T-helper 2 cell (primary cell): ENCODE measurements around the gene TMEM72.

Experiments used
- DNase-seq, 5 experiments: peaks; one replicate each; pipeline versions ENCODE4 v3.0.0 to v3.0.0-alpha.2; 2012 to 2022

The TMEM72 gene

DNA sequence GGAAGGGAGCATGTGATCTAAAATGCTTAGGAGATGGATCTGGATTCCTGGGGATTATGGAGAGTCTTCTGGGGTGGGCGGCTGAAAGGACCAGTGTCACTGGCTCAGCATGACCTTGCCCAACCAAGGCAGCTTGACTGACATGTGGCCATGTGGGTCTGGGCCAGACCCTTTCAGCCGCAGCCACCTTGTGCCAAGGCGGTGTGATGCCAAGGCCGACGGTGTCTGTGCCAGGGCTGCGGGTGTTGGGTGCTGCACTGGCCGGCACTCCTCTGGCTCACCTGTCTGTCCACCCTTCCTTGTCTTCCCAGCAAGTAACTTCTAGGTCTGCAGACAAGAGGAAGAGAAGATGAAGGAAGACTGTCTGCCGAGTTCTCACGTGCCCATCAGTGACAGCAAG, 58.7 kb downstream of the TMEM72 start:
- no peak for DNase-seq

GRCh38 chr10:44970812-44971395, 59.8 kb downstream of the TMEM72 start:
- DNase-seq = no peak

DNA sequence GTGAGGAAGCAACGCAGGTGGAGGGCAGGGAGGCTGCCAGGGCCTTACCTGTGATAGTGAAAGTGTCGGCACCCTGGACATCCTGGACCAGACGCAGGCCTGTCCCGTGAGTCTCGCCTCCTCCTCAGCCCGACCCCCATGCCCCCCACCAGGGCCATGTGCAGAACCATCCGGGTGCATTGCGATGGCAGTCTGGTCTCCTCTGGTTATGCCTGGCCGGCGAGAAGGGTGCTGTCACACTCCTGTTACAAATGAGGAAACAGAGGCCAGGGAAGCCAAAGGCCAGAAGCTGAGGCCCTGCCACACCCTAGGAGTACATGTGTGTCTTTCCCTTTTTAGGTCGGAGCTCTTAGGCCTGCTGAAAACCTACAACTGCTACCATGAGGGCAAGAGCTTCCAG, 60.3 kb downstream of the TMEM72 start:
- no peak for DNase-seq

GRCh38 chr10:44971935-44972757, 61.0 kb downstream of the TMEM72 start:
- no peak for DNase-seq

DNA sequence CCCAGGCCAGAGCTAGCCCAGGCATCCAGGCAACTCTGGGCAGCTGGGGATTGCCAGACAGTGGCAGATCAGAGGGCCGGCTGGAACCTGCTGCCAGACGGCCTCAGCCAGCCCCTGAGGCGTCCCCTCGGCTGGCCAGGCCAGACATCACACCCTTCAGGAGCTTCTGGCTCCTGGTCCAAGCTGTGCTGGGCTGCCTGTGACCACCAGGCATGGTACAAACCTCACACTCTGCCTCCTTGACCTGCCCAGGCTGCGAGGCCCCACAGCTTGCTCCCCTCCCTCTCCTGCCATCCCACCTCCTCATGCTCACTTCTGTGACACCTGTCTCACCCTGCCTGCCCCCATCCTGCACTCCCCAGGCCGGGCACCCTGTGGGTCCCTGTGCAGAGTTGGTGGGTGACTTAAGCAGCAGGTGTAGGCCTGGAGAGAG, 61.8 kb downstream of the TMEM72 start:
- no peak for DNase-seq

GRCh38 chr10:44973323-44974081, 62.4 kb downstream of the TMEM72 start:
- DNase-seq = no peak

GRCh38 chr10:44974082-44974627, 63.0 kb downstream of the TMEM72 start:
- no peak for DNase-seq

- DNase-seq = peak; percentile 43 to 69 (median 47)
Observed at GRCh38 chr10:44974628-44975430, 63.7 kb downstream of the TMEM72 start.

DNA sequence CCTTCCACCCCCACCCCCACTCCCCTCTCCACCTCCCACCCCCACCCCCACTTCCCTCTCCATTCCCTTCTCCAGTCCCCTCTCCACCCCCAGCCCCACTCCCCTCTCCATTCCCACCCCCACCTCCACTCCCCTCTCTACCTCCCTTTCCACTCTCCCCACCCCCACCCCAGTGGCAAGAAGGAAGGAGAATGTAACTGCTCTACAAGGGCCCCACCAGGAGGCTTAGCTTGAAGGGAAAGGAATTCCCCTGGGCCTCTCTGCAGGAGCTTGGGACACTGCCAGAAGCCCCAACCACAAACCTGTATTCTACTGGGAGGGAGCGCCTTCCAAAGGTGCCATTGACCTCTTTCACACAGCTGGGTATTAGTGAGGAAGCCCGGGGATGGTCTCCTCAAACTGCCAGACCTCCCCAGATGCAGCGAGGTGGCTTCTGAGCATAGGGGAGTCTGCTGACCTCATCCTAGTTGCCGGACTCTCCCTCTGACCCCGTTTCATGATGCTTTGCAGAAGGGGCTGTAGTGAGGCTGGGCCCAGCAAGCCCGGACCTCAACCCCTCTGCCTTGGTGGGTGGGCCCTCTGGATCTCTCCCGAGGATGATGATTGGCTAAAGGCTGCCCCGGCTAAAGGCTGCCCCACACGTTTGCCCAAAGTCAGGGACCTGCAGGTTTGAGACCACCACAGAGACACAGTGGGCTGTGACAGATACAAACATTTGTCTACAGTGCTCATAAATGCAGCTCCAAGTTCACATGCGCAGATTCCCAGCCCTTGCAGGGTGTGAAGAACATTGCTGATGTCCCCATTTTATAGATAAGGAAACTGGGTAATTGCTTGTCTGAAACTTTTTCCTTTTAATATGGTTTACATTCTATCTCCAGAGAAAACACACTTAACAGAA, 64.5 kb downstream of the TMEM72 start:
- no peak for DNase-seq

DNA sequence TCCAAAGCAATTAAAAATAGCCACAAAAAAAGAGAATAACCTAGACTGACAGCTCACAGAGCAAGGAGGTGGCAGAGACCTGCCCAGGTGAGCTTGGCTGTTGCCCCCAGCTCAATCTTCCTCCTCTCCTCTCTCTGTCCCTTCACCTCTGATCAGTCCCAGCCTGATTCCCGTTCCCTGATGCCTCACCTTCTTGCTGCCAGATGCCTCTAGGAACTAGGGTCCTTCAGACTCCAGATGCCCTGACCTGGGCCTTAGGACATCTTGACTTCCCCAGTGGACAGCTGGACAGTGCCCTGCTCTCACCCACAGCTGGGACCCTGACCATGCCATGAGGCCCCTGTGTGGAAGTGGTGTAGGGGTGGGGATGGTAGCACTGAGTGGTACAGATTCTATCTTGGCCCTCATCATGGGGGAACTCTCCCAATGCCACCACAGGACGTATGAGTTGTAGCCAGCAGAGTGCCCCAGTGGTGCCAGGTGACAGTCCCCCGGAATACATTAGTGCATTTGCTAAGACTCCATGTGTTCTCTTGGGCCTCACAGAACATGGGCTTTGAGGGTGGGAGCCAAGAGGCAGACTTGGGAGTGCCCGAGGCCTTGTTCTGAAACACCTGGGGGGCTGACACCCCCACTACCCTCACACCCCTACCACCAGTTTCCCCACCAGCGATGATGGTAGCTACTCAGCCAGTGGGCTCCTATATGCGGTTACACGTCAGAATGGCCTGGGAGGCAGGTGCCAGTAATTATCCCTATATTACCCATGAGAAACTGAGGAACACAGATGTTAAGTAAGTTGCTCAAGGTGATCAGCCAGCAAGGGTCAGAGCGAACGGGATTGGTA, 65.4 kb downstream of the TMEM72 start:
- no peak for DNase-seq

GRCh38 chr10:44977287-44978212, 66.4 kb downstream of the TMEM72 start:
- DNase-seq = no peak

- DNase-seq = no peak
Observed at GRCh38 chr10:44978213-44978569, 67.1 kb downstream of the TMEM72 start.

GRCh38 chr10:44978570-44979280, 67.6 kb downstream of the TMEM72 start, which contains the start of gene DEPP1:
Gene DEPP1 (minus strand): TSS chr10:44978809. CDS start chr10:44978030, 779 bp downstream.
- DNase-seq = peak in 1 of 5 experiments; percentile 14

DNA sequence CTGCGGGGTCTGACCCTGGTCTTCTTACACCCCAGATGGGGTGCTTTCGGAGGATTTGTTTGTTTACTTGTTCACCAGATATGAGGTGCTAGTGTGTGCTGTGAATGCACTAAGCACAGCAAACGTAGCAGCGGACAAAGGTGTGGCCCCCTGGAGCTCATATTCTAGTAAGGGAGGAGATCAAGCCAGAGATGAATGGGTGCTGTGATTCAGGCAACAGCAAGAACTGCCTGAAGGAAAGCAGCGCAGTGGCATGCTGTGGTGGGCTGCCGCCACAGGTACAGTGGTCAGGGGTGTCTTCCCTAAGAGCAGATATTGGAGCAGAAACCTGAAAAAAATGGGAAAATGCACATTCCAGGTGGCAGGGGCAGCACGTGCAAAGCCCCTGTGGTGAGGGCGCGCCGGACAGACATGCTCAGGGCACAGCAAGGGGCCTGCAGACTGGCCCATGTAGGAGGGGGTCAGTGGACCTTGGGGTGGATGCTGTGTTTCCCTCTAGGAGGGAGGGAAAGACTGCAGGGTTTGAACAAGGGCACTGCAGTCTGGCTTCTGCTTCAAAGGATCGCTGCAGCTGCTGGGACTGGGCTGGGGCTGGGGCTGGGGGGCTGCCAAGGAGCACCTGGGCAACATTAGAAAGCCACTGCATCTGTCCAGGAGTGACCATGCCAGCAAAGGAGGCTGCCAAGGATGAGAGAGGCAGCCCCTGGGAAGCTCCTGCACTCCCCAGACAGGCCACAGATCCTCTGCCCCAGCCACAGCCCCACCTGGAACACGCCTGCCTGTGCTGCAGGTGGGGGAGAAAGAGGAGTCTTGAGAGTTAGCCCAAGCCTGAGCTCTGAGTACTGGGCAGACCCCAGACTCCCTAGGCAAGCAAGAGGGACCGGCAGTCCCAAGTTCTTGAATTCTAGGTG, 68.4 kb downstream of the TMEM72 start:
- DNase-seq = no peak

DNA sequence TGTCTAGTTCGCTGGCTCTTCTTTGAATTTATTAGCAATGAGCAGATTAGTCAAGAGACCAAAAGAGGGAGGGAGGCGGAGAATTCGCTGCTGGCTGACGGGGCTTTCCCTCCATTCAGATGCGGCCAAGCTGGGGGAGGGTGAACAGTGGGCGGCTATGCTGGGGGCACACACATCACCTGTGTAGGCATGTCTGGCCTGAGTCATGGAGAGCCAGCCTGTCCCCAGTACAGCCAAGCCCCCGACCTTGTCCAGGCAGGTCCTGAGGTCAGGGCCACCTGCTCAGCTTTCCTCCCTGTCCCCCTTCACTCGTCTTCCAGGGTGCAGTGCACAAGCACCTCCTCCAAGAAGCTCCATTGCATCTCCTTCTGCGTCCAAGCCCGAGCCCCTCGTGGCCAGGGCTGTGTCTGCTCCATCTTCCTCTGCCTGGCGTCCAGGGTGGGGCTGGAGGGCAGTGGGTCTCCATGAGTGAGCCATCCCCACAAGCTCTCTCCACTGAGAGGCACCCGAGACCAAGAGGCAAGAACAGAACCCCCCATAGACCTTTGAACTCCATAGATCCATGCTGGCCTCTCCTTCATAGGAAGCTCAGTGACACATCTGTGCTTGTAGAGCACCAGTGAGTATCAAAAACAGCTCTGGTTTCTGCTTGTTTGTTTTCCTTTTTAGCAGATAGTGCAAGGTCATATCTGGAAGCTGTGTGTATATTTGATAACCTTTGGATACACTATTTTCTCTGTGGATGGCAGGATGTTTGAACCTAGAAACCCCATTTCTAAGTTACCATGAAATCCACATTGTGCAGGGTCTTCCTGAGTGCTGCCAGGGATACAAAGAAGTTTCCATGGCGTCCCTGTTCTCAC, 69.4 kb downstream of the TMEM72 start:
- DNase-seq = no peak
